SK-N-SH treated with all-trans-retinoic acid at 6 μM for 48 hours (cell line): ENCODE results near the gene HDAC4.

Experiments used
- ARNTL ChIP-seq: fragments of 450-650 bp; formaldehyde crosslinking; IDR thresholded peaks from 2 replicates; pipeline ENCODE4 v1.5.0; 2020; ENCODE audit warnings: low read depth, mild to moderate bottlenecking, moderate library complexity, borderline replicate concordance
- ISL1 ChIP-seq: fragments of 250-450 bp; sonication (Bioruptor Pico); IDR thresholded peaks from 2 replicates; pipeline ENCODE4 v2.1.2; 2022; ENCODE audit warnings: mild to moderate bottlenecking, moderate library complexity
- PATZ1 ChIP-seq: fragments of 250-450 bp; sonication (Bioruptor Pico); IDR thresholded peaks from 2 replicates; pipeline ENCODE4 v1.8.0; 2020; ENCODE audit warnings: mild to moderate bottlenecking, moderate library complexity, borderline replicate concordance
- TOX ChIP-seq: fragments of 250-450 bp; sonication (Bioruptor Pico); IDR thresholded peaks from 2 replicates; pipeline ENCODE4 v1.8.0; 2021; ENCODE audit warnings: mild to moderate bottlenecking, moderate library complexity, borderline replicate concordance
- ZFP3 ChIP-seq: fragments of 250-450 bp; sonication (Bioruptor Pico); IDR thresholded peaks from 2 replicates; pipeline ENCODE4 v1.5.0; 2020; ENCODE audit warnings: mild to moderate bottlenecking, moderate library complexity
- ZNF8 ChIP-seq: fragments of 450-650 bp; formaldehyde crosslinking; IDR thresholded peaks from 2 replicates; pipeline ENCODE4 v1.5.0; 2020; ENCODE audit warnings: mild to moderate bottlenecking, moderate library complexity
- TF ChIP-seq, protein P1 (sequence below): fragments of 250-450 bp; sonication (Bioruptor Pico); IDR thresholded peaks from 2 replicates; pipeline ENCODE4 v1.8.0; 2021; ENCODE audit warnings: low read depth, mild to moderate bottlenecking, moderate library complexity, borderline replicate concordance

DNA sequence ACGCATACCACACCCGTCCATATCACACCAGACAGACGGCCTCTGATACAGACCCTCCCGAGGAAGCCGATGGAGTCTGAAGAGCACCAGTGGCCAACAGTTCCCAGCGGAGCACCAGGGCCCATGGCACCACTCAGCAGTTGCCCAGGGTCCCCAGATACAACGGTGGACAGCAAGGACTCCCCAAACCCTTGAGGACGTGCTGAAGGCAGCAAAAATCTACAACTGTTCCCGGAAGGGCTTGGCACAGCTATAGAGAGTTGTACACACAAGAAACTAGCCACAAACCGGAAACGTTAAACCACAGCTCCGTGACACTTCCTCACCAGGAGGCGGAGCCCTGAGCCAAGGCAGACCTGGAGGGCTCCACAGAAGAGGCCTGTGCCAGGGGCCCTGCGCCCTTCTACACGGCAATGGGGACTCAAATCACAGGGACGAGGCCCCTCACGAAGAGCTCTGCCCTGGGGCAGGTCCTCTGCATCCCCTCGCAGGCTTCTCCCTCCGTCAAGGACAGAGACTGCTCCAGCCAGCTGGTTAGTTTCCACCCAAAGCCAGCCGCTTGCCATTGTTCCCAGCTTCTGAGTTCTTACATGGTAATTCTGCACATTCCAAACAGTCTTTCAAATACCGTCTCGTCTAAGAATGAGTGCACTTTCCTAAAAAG, 133.4 kb downstream of the HDAC4 start:
- TF ChIP-seq ISL1 (CRISPR knock-in tag) (no peak), PATZ1 (CRISPR knock-in tag) (no peak), TOX (CRISPR knock-in tag) (no peak), ZFP3 (CRISPR knock-in tag) (no peak), ARNTL (no peak), ZNF8 (CRISPR knock-in tag) (no peak)
- TF ChIP-seq, protein P1, sequence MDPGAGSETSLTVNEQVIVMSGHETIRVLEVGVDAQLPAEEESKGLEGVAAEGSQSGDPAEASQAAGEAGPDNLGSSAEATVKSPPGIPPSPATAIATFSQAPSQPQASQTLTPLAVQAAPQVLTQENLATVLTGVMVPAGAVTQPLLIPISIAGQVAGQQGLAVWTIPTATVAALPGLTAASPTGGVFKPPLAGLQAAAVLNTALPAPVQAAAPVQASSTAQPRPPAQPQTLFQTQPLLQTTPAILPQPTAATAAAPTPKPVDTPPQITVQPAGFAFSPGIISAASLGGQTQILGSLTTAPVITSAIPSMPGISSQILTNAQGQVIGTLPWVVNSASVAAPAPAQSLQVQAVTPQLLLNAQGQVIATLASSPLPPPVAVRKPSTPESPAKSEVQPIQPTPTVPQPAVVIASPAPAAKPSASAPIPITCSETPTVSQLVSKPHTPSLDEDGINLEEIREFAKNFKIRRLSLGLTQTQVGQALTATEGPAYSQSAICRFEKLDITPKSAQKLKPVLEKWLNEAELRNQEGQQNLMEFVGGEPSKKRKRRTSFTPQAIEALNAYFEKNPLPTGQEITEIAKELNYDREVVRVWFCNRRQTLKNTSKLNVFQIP (CRISPR knock-in tag), result no peak
